ENCODE results near the gene CFAP251. TPM values are rescaled to one million over a fixed set of nuclear protein-coding genes. Genes with fewer than 3 reads are reported as not detected.

CFAP251 gene
- total RNA-seq, 1 donor from 2014 or later = 4.7 TPM

- Mint-ChIP-seq H3K36me3 (ENCODE audit: low read depth, unreplicated experiment) (peaks cover 22% of the 10 kb centered on the region), H3K4me3 (ENCODE audit: unreplicated experiment) (no peak overlapping the region), H3K9me3 (ENCODE audit: unreplicated experiment) (no peaks in the 10 kb centered on the region), H3K27me3 (ENCODE audit: low read depth, unreplicated experiment) (no peaks in the 10 kb centered on the region), H3K4me1 (ENCODE audit: low read depth, unreplicated experiment) (no peaks in the 10 kb centered on the region), H3K27ac (ENCODE audit: unreplicated experiment) (no peak overlapping the region)
- no peak overlapping the region for H3K9ac ChIP-seq (ENCODE audit: low read length)
- no peaks in the 10 kb centered on the region for H3K27me3 ChIP-seq (ENCODE audit: insufficient read depth, low read length)
- DNase-seq (ENCODE audit: low read depth) (no peak), FAIRE-seq (no peak)
- H3K27ac ChIP-seq (ENCODE audit: low read depth, low read length) = no peak overlapping the region
- H3K4me2 ChIP-seq (ENCODE audit: low read length) = no peak overlapping the region
- no peaks in the 10 kb centered on the region for H3K9me3 ChIP-seq (ENCODE audit: insufficient read depth, low read depth, low read length)
- peaks cover 32% of the 10 kb centered on the region for H3K36me3 ChIP-seq (ENCODE audit: insufficient read depth, low read length)
- no peak overlapping the region for H3K4me3 ChIP-seq (ENCODE audit: insufficient read depth, low read depth, low read length)
- peaks cover 9% of the 10 kb centered on the region for H3K79me2 ChIP-seq (ENCODE audit: insufficient read depth, low read length)
- TF ChIP-seq CTCF (IDR thresholded peaks at IDR 0.05; ENCODE audit: insufficient read depth, low read depth, low read length) = no peak
- TF ChIP-seq EZH2 (IDR thresholded peaks at IDR 0.05; ENCODE audit: insufficient read depth, low read length) = no peak
- no peaks in the 10 kb centered on the region for H3K4me1 ChIP-seq (ENCODE audit: insufficient read depth, low read length)
- peaks cover 12% of the 10 kb centered on the region for H4K20me1 ChIP-seq (ENCODE audit: insufficient read depth, low read length)
- H2AFZ ChIP-seq (ENCODE audit: low read depth, low read length) = no peak overlapping the region
Measured at GRCh38 chr12:121908702-121909101, 9.7 kb upstream of the CFAP251 start.

GRCh38 chr12:121911824-121912585, 6.4 kb upstream of the CFAP251 start:
- TF ChIP-seq EZH2 (IDR thresholded peaks at IDR 0.05; ENCODE audit: insufficient read depth, low read length) = no peak
- H3K9me3 Mint-ChIP-seq (ENCODE audit: unreplicated experiment) = no peaks in the 10 kb centered on the region
- Histone ChIP-seq H2AFZ (ENCODE audit: low read depth, low read length) (no peak overlapping the region), H3K9me3 (ENCODE audit: insufficient read depth, low read depth, low read length) (no peaks in the 10 kb centered on the region), H3K36me3 (ENCODE audit: insufficient read depth, low read length) (peaks cover 33% of the 10 kb centered on the region), H3K27ac (ENCODE audit: low read depth, low read length) (no peak overlapping the region), H3K4me1 (ENCODE audit: insufficient read depth, low read length) (no peaks in the 10 kb centered on the region), H3K4me3 (ENCODE audit: insufficient read depth, low read depth, low read length) (no peak overlapping the region), H3K79me2 (ENCODE audit: insufficient read depth, low read length) (peaks cover 9% of the 10 kb centered on the region), H3K9ac (ENCODE audit: low read length) (no peak overlapping the region), H4K20me1 (ENCODE audit: insufficient read depth, low read length) (peaks cover 12% of the 10 kb centered on the region), H3K27me3 (ENCODE audit: insufficient read depth, low read length) (no peaks in the 10 kb centered on the region), H3K4me2 (ENCODE audit: low read length) (no peak overlapping the region)
- H3K36me3 Mint-ChIP-seq (ENCODE audit: low read depth, unreplicated experiment) = peaks cover 22% of the 10 kb centered on the region
- DNase-seq (ENCODE audit: low read depth) (no peak), FAIRE-seq (no peak)
- H3K4me1 Mint-ChIP-seq (ENCODE audit: low read depth, unreplicated experiment) = peaks cover 10% of the 10 kb centered on the region
- no peaks in the 10 kb centered on the region for H3K27me3 Mint-ChIP-seq (ENCODE audit: low read depth, unreplicated experiment)
- H3K4me3 Mint-ChIP-seq (ENCODE audit: unreplicated experiment) = no peak overlapping the region
- no peak overlapping the region for H3K27ac Mint-ChIP-seq (ENCODE audit: unreplicated experiment)

- no peak overlapping the region for H3K27ac ChIP-seq (ENCODE audit: low read depth, low read length)
- TF ChIP-seq EZH2 (IDR thresholded peaks at IDR 0.05; ENCODE audit: insufficient read depth, low read length) (no peak), CTCF (IDR thresholded peaks at IDR 0.05; ENCODE audit: insufficient read depth, low read depth, low read length) (no peak)
- peaks cover 3% of the 10 kb centered on the region for H3K79me2 ChIP-seq (ENCODE audit: insufficient read depth, low read length)
- FAIRE-seq (no peak), DNase-seq (ENCODE audit: low read depth) (no peak)
- H3K27me3 ChIP-seq (ENCODE audit: insufficient read depth, low read length) = no peaks in the 10 kb centered on the region
- H3K36me3 ChIP-seq (ENCODE audit: insufficient read depth, low read length) = peaks cover 21% of the 10 kb centered on the region
- H3K4me2 ChIP-seq (ENCODE audit: low read length) = no peak overlapping the region
- Mint-ChIP-seq H3K4me3 (ENCODE audit: unreplicated experiment) (no peak overlapping the region), H3K27ac (ENCODE audit: unreplicated experiment) (no peak overlapping the region), H3K4me1 (ENCODE audit: low read depth, unreplicated experiment) (peaks cover 10% of the 10 kb centered on the region), H3K27me3 (ENCODE audit: low read depth, unreplicated experiment) (no peaks in the 10 kb centered on the region), H3K9me3 (ENCODE audit: unreplicated experiment) (no peaks in the 10 kb centered on the region), H3K36me3 (ENCODE audit: low read depth, unreplicated experiment) (peaks cover 8% of the 10 kb centered on the region)
- no peak overlapping the region for H2AFZ ChIP-seq (ENCODE audit: low read depth, low read length)
- H3K9me3 ChIP-seq (ENCODE audit: insufficient read depth, low read depth, low read length) = no peaks in the 10 kb centered on the region
- H3K9ac ChIP-seq (ENCODE audit: low read length) = no peak overlapping the region
- peaks cover 4% of the 10 kb centered on the region for H4K20me1 ChIP-seq (ENCODE audit: insufficient read depth, low read length)
- H3K4me3 ChIP-seq (ENCODE audit: insufficient read depth, low read depth, low read length) = no peak overlapping the region
- peaks cover 13% of the 10 kb centered on the region for H3K4me1 ChIP-seq (ENCODE audit: insufficient read depth, low read length)
Measured at GRCh38 chr12:121915841-121916321, 2.5 kb upstream of the CFAP251 start.

All from astrocyte (in vitro differentiated cells and primary cell).